ENCODE results near the gene RSRC2.

RSRC2 gene

GRCh38 chr12:122506393-122506938 is 20.3 kb downstream of the RSRC2 start:
- TF ChIP-seq CTCF (IDR thresholded peaks at IDR 0.05; ENCODE audit: low read depth, low read length) = no peak
- no peak for DNase-seq (ENCODE audit: extremely low read depth, low read depth)

GRCh38 chr12:122505419-122506051 is 21.2 kb downstream of the RSRC2 start:
- TF ChIP-seq CTCF (IDR thresholded peaks at IDR 0.05; ENCODE audit: low read depth, low read length) = no peak
- no peak for DNase-seq (ENCODE audit: extremely low read depth, low read depth)

- no peak for TF ChIP-seq CTCF (IDR thresholded peaks at IDR 0.05; ENCODE audit: low read depth, low read length)
- no peak for DNase-seq (ENCODE audit: extremely low read depth, low read depth)
Observed at GRCh38 chr12:122503783-122504590, 22.7 kb downstream of the RSRC2 start.

GRCh38 chr12:122503147-122503751 is 23.5 kb downstream of the RSRC2 start:
- no peak for DNase-seq (ENCODE audit: extremely low read depth, low read depth)
- no peak for TF ChIP-seq CTCF (IDR thresholded peaks at IDR 0.05; ENCODE audit: low read depth, low read length)

GRCh38 chr12:122501489-122501989 is 25.2 kb downstream of the RSRC2 start:
- no peak for TF ChIP-seq CTCF (IDR thresholded peaks at IDR 0.05; ENCODE audit: low read depth, low read length)
- no peak for DNase-seq (ENCODE audit: extremely low read depth, low read depth)

- TF ChIP-seq CTCF (IDR thresholded peaks at IDR 0.05; ENCODE audit: low read depth, low read length) = no peak; the same call in 1 of the 2 replicates
- peak; percentile 95 for DNase-seq (ENCODE audit: extremely low read depth, low read depth)
Observed at GRCh38 chr12:122500685-122501488, 25.8 kb downstream of the RSRC2 start, which contains the start of gene ZCCHC8. TSS of gene ZCCHC8 (minus strand) at chr12:122500932. CDS start at chr12:122500840, 92 bp downstream.
